SU-DHL-6 (cell line): ENCODE measurements around the gene SMIM1.

Experiments
- EZH2phosphoT487 ChIP-seq: fragments of 200-600 bp; sonication (generic), shearing (Covaris generic); conservative IDR thresholded peaks from 2 replicates; pipeline ENCODE4 v1.6.1; 2018; ENCODE audit warnings: mild to moderate bottlenecking, antibody characterized with exemption, low read length, moderate library complexity, mixed read lengths
- TF ChIP-seq, protein P1 (sequence below): fragments of 200-600 bp; sonication (generic); IDR thresholded peaks from one replicate; pipeline ENCODE4 v1.5.1; 2017; ENCODE audit warnings: antibody characterized with exemption, mild to moderate bottlenecking, low read length, moderate library complexity; ENCODE audit not compliant: insufficient read depth, poor library complexity, severe bottlenecking

DNA sequence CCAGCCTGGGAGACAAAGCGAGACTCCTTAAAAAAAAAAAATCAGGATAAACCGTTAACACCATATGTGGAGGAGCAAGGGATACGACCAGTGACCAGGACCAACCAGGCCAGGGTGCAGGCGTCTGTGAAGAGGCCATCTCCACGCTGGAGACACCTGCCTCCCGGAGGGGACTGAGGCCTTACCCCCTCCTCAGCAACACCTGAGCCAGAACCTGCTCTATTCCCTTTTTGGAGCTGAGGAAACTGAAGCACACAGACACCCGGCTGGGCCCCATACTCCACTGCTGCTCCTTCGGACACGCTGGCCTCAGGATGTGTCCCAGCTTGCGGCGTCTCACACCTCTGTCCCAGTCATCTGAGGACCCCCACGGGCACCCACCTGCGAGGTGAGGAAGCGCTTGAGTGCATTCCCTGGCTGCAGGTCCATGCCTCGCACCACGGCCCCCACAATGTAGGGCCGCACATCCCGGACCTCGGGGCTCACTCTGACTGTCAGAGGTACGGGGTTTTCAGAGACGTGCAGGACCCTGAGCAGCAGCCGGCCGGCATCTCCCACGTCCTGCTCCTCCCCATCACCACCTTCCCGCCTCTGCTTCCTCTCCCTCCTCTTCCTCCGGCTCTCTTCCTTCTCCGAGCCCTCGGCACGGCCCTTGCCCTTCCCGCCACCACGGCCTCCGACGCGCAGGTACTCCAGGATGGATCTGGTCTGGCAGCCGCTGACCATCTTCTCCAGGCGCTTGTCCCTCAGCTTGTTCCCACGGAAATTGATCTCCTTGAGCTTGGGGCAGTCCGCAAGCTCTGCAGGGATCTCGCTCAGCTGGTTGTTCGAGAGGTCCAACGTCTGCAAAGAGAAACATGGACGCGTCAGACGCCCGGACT lies 14.2 kb downstream of the SMIM1 start:
- TF ChIP-seq, protein P1, sequence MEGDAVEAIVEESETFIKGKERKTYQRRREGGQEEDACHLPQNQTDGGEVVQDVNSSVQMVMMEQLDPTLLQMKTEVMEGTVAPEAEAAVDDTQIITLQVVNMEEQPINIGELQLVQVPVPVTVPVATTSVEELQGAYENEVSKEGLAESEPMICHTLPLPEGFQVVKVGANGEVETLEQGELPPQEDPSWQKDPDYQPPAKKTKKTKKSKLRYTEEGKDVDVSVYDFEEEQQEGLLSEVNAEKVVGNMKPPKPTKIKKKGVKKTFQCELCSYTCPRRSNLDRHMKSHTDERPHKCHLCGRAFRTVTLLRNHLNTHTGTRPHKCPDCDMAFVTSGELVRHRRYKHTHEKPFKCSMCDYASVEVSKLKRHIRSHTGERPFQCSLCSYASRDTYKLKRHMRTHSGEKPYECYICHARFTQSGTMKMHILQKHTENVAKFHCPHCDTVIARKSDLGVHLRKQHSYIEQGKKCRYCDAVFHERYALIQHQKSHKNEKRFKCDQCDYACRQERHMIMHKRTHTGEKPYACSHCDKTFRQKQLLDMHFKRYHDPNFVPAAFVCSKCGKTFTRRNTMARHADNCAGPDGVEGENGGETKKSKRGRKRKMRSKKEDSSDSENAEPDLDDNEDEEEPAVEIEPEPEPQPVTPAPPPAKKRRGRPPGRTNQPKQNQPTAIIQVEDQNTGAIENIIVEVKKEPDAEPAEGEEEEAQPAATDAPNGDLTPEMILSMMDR, result no peak
- no peak for TF ChIP-seq EZH2phosphoT487
